PC-3 (cell line): ENCODE results near the gene USP40. TPM values are rescaled to one million over a fixed set of nuclear protein-coding genes. Genes with fewer than 3 reads are reported as not detected.

Experiments used
- ATAC-seq: fragments of 200-7000 bp; cut with Tn5 transposase; 2 replicates; pipeline ENCODE4 v1.9.1; 2020; ENCODE audit warnings: mild to moderate bottlenecking, moderate library complexity
- BruUV-seq: library from RNA; stranded (reverse); fragments of 400-500 nt; replicated peaks from 2 replicates; lab custom pipeline; 2021; lab: Mats Ljungman, UMichigan
- CTCF ChIA-PET: fragments of 300-600 bp; sonication (Branson Sonifier 250); formaldehyde crosslinking; loops from one replicate; lab custom pipeline; 2022; ENCODE audit warnings: antibody characterized with exemption; lab: Charles Lee
- POLR2A ChIA-PET: fragments of 300-600 bp; sonication (Branson Sonifier 250); formaldehyde crosslinking; loops from one replicate; lab custom pipeline; 2022; ENCODE audit warnings: antibody characterized with exemption; ENCODE audit not compliant: unreplicated experiment; lab: Charles Lee
- DNase-seq: peaks from one replicate; pipeline ENCODE4 v3.0.0-alpha.2; 2015
- H2AFZ ChIP-seq: fragments of 300-600 bp; sonication (generic); 2 replicates; pipeline ENCODE4 v1.6.0; 2016; ENCODE audit warnings: antibody characterized with exemption, low read length
- H3F3A ChIP-seq: fragments of 300-600 bp; sonication (generic); one replicate; pipeline ENCODE4 v1.6.0; 2017; ENCODE audit warnings: antibody characterized with exemption, low read length, control low read depth, mild to moderate bottlenecking; ENCODE audit not compliant: unreplicated experiment
- H3K27ac ChIP-seq: fragments of 300-600 bp; sonication (generic); 2 replicates; pipeline ENCODE4 v1.5.1; 2016; ENCODE audit warnings: mild to moderate bottlenecking, low read length
- H3K27me3 ChIP-seq: fragments of 300-600 bp; sonication (generic); 2 replicates; pipeline ENCODE4 v1.6.1; 2016; ENCODE audit warnings: low read length, mixed read lengths
- H3K36me3 ChIP-seq: fragments of 300-600 bp; sonication (generic); 2 replicates; pipeline ENCODE4 v1.6.1; 2016; ENCODE audit warnings: low read depth, mixed run types, low read length, mixed read lengths
- H3K4me1 ChIP-seq: fragments of 300-600 bp; sonication (generic); 2 replicates; pipeline ENCODE4 v1.5.1; 2016; ENCODE audit warnings: low read length; ENCODE audit not compliant: insufficient read depth
- H3K4me2 ChIP-seq: fragments of 300-600 bp; sonication (generic); 2 replicates; pipeline ENCODE4 v1.6.0; 2016; ENCODE audit warnings: low read length
- H3K4me3 ChIP-seq: fragments of 300-600 bp; sonication (generic); 2 replicates; pipeline ENCODE4 v1.5.1; 2016; ENCODE audit warnings: mild to moderate bottlenecking, low read length, mixed read lengths
- H3K79me2 ChIP-seq: fragments of 300-600 bp; sonication (generic); 2 replicates; pipeline ENCODE4 v1.6.1; 2017; ENCODE audit warnings: low read length, mixed read lengths
- H3K9ac ChIP-seq: fragments of 300-600 bp; sonication (generic); 2 replicates; pipeline ENCODE4 v1.6.0; 2016; ENCODE audit warnings: mild to moderate bottlenecking, low read length
- H3K9me2 ChIP-seq: fragments of 300-600 bp; sonication (generic); replicated peaks from 2 replicates; pipeline ENCODE4 v1.6.1; 2016; ENCODE audit warnings: mixed run types, low read length, mixed read lengths
- H3K9me3 ChIP-seq: fragments of 300-600 bp; sonication (generic); 2 replicates; pipeline ENCODE4 v1.6.1; 2016; ENCODE audit warnings: low read length, mixed read lengths
- H4K20me1 ChIP-seq: fragments of 300-600 bp; sonication (generic); 2 replicates; pipeline ENCODE4 v1.6.1; 2016; ENCODE audit warnings: low read length, mixed read lengths
- CTCF ChIP-seq: fragments of 300-600 bp; sonication (generic); conservative IDR thresholded peaks from 2 replicates; pipeline ENCODE4 v1.5.1; 2017; ENCODE audit warnings: antibody characterized with exemption, low read depth, mild to moderate bottlenecking, low read length
- EZH2 ChIP-seq: fragments of 300-600 bp; sonication (generic); IDR thresholded peaks from one replicate; pipeline ENCODE4 v1.6.1; 2017; ENCODE audit warnings: antibody characterized with exemption, mild to moderate bottlenecking, low read length; ENCODE audit not compliant: unreplicated experiment
- EZH2phosphoT487 ChIP-seq: fragments of 300-600 bp; sonication (generic); IDR thresholded peaks from 2 replicates; pipeline ENCODE4 v1.6.1; 2018; ENCODE audit warnings: mild to moderate bottlenecking, antibody characterized with exemption, low read length, borderline replicate concordance
- intact Hi-C: fragments of 100-400 bp; cut with micrococcal nuclease; formaldehyde crosslinking; loops from 2 replicates; pipeline ENCODE4 v1.9.0; 2023
- total RNA-seq: library from RNA; depleted of rRNA; stranded (reverse); fragments of >200 nt; gene quantifications from 2 replicates; pipeline ENCODE4 v1.2.3, GENCODE V29; 2014

The USP40 gene
- total RNA-seq, 1 experiment from 2014 or later: 32.1 TPM

- no peak for ATAC-seq
- Histone ChIP-seq H3K9me3 (peaks cover 8% of the 10 kb centered on the region; the same call in 1 of the 2 replicates), H2AFZ (no peak overlapping the region), H3K27me3 (no peaks in the 10 kb centered on the region), H3K4me1 (peaks cover 28% of the 10 kb centered on the region), H3K79me2 (no peaks in the 10 kb centered on the region), H3K9ac (no peak overlapping the region), H3K9me2 (no peaks in the 10 kb centered on the region), H3F3A (no peaks in the 10 kb centered on the region), H3K4me3 (no peak overlapping the region), H3K27ac (no peak overlapping the region), H3K4me2 (no peak overlapping the region), H4K20me1 (no peaks in the 10 kb centered on the region), H3K36me3 (peaks cover 27% of the 10 kb centered on the region)
- POLR2A ChIA-PET: no interaction called here
- no peak for DNase-seq
- CTCF ChIA-PET: no interaction called here
- no peak for TF ChIP-seq EZH2
- no peak for TF ChIP-seq EZH2phosphoT487
- TF ChIP-seq CTCF: no peak
- intact Hi-C loops: no loop called here
- BruUV-seq: no TSS peak
Observed at GRCh38 chr2:233498126-233498525, 68.5 kb downstream of the USP40 start.

- no peaks in the 10 kb centered on the region for H3K79me2 ChIP-seq
- H3K4me2 ChIP-seq: no peak overlapping the region
- peaks cover 23% of the 10 kb centered on the region for H3K36me3 ChIP-seq
- no peak overlapping the region for H2AFZ ChIP-seq
- TF ChIP-seq CTCF (no peak), EZH2 (no peak), EZH2phosphoT487 (no peak)
- H3K27ac ChIP-seq: no peak overlapping the region
- no peaks in the 10 kb centered on the region for H3K9me2 ChIP-seq
- CTCF ChIA-PET: no interaction called here
- no peak overlapping the region for H3K9ac ChIP-seq
- intact Hi-C loops: no loop called here
- ATAC-seq: no peak
- no peaks in the 10 kb centered on the region for H3F3A ChIP-seq
- H3K9me3 ChIP-seq: 0 out of 2 replicates have a peak, but pooled peaks cover 3% of the 10 kb centered on the region
- H3K27me3 ChIP-seq: no peaks in the 10 kb centered on the region
- no peaks in the 10 kb centered on the region for H4K20me1 ChIP-seq
- POLR2A ChIA-PET: no interaction called here
- H3K4me1 ChIP-seq: peaks cover 28% of the 10 kb centered on the region
- no peak for DNase-seq
- H3K4me3 ChIP-seq: no peak overlapping the region
- no TSS peak for BruUV-seq
Observed at GRCh38 chr2:233497692-233498091, 68.9 kb downstream of the USP40 start.
